SK-N-SH treated with all-trans-retinoic acid at 6 μM for 48 hours (cell line): ENCODE measurements around the gene DCX.

Experiments used
- ISL1 ChIP-seq: fragments of 250-450 bp; sonication (Bioruptor Pico); IDR thresholded peaks from 2 replicates; pipeline ENCODE4 v2.1.2; 2022; ENCODE audit warnings: mild to moderate bottlenecking, moderate library complexity
- TOX ChIP-seq: fragments of 250-450 bp; sonication (Bioruptor Pico); IDR thresholded peaks from 2 replicates; pipeline ENCODE4 v1.8.0; 2021; ENCODE audit warnings: mild to moderate bottlenecking, moderate library complexity, borderline replicate concordance
- ZNF565 ChIP-seq: fragments of 450-650 bp; formaldehyde crosslinking; conservative IDR thresholded peaks from 2 replicates; pipeline ENCODE4 v1.5.0; 2020; ENCODE audit warnings: low read depth, mild to moderate bottlenecking, moderate library complexity

DNA sequence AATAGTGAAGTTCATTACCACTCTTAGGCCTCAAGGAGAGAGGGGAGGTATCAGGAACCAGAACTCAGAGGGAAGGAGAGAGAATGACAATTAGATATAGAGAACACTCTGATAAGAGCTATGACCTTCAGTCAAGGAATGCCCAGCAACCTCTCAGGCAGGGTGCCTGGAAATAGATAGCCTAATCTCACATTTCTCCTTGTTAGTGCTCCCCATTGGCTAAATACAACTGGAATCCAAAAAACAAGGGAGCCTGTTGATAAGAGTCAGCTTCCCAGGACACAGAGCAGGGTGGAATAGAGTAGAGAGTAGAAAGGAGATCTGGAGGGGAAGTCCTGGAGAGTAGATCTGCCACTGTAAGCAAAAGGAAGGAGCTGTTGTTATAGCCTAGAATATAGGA lies 62.1 kb downstream of the DCX start:
- TF ChIP-seq ZNF565 (CRISPR knock-in tag) (no peak), TOX (CRISPR knock-in tag) (no peak), ISL1 (CRISPR knock-in tag) (no peak)
